Midbrain (tissue), 1 donor: ENCODE measurements around the gene COL23A1.

ENCODE experiments used
- DNase-seq: peaks from one replicate; lab custom pipeline; 2025; lab: John Stamatoyannopoulos, UW

The COL23A1 gene

DNA sequence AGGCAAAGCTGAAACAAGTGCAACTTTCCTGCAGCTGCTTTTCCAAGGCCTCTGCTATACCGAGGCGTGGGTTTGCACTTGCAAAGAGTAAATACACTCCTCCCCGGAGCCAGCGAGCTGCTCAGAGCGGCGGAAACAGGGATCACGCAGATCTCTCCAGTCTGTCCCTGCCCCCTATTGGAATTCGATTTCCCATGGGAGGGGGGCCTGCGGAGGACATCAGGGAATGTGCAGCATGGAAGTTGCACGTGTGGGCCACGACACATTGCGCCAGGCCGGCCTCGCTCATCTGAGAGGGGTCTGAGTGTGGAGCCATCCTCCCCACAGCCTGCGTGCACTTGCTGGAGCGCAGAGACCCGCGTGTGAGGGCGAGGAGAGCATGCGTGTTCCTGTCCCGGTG, 253.3 kb downstream of the COL23A1 start:
- DNase-seq: no peak

DNA sequence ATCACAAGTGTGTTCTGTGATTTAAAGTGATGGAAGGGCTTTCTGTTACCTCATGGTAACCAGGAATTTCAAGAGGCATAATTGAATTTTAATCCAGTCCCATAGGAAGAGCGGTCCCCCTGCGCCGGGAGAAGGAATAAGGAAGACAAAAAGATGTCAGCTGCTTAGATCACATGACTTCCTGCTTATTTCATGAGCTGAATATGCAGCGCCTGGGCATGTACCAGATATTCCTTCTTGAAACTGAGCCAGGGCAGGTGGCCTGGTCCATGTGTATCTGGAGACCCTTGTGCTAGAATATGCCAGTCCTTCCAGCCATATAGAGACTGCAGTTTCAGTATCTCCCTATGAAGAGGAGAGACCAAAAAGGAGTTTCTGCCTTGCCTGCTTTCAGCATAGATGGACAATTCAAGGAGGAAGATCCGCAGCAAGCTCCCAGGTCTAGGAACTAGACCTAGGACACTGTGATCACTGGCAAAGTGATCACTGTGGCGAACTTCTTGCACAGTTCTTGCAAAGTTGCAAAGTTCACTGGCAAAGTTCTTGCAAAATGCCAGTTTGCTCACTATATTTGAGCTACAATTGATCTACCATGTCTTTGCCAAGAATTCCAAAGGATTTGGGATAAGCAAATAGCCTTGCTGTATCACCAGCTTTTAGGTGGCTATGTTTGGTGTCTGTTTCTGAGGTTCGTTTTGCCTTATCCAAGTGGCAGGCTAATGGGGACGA, 254.7 kb downstream of the COL23A1 start:
- no peak for DNase-seq

DNA sequence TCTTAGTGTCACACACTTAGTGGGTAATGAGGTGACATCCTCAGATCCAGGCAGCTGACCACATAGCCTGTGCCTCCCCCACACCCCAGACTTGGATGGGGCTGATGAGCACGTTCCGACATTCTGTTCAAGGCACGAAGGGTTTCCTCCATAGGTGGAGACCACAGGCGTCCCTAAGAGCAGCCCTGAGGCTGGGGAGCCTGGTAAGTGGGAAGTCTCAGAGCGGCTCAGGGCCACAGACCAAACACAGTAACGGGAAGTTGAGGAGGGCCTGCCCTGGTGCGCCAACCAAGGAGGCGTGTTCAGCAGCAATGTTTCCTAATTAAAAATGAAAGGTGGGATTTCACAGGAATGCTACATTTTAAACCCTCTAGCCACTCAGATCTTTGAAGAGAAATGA, 255.3 kb downstream of the COL23A1 start:
- no peak for DNase-seq

DNA sequence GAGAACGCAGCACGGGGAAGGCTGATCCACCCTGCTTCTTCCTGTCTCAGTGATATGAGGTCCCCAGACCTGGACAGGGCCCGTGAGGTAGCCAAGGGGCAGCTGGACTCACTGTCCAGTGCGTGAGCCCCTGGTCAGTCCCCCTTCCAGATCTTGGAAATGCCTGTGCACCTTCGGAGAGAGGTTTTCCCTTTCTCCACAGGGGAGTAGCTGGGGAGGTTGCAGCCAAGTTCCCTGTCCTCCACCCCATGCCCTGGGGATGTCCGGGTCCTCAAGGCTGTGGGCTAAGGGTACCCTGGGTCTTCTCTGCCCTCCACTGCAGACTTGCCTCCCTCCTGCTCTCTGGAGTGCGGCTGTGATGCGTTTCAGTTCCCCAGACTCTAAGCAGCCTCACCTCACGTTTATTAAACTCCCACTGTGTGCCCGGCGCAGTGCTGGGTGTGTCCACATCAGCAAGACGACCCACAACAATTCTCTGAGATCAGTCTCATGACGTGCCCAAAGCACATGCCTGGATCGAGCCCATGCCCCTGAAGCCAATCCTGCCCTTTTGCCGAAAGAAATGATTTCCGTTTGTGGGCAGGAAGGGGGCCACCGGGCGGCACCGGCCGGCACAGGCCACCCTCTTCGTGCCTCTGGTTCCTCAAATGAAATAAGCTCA, 256.2 kb downstream of the COL23A1 start:
- no peak for DNase-seq

DNA sequence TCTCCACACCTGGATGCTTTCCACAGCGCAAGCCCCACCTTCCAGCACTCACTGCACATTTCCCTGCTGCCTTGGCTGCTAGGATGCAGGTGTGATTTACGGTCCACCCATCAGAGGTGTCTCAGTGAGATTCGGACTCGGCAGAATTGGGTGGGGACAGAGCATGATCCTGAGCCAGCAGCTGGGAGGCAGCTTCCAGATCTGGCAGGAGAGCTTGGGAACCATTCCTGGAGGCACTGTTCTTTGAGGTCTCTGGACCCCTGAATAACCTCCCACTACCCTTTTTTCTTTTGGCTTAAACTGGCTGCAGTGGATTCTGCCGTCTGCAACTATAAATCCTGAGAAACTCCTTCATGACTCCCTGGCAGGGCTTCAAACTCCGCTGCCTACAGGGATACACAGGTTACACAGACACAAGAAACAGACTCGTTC, 258.0 kb downstream of the COL23A1 start:
- DNase-seq: no peak

DNA sequence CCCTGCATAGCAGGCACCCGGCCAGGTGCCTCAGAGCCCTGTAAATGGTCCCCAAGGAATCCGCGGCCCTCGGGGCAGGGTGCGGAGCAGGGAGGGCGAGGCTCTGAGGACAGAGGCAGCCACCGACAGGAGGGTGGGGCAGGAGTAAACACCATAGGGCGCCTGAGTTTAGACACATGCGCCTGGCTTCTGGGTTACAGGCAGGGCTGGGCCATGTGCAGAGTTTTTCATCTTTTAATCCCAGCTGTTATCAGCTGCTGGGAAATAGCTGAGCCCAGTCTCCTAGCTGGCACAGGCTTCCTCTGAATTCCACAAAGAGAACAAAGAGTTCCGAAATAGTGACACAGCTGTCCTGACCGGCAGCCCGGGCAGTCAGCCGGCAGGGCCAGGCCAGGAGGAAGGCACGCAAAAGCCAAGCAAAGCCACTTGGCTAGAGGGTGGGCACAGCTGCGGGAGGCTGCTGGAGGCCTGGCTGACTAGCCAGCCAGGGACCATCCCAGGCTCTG, 258.6 kb downstream of the COL23A1 start:
- DNase-seq: peak; percentile 89

DNA sequence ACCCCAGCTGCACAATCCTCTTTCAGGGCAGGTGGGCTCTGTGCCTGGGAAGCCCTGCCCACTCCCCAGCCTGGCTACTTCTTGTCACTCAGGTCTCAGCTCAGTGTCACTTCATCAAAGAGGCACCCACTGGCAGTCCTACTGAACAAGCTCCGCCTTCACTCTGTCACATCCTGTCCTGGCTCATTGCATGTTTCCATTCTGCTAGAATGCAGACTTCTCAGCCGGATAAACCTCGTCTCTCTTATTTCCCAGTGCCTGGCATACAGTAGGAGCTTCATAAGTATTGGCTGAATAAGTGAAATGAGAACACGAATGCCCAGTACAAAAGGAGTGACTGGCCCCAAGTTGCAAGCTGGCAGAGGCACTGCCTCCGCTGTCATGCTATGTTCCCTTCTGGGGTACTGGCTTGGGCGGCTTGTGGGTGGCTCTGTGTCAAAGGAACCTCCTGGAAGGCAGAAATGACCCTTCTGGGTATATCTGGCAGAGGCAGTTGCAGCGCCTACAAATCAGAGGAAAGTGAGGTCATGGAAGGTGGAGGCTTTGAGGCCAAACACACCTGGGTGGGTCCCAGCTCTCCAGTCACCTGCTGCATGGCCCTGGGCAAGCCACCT, 259.3 kb downstream of the COL23A1 start:
- peak; percentile 42 for DNase-seq

GRCh38 chr5:178328826-178329730, 261.1 kb downstream of the COL23A1 start:
- DNase-seq: no peak

DNA sequence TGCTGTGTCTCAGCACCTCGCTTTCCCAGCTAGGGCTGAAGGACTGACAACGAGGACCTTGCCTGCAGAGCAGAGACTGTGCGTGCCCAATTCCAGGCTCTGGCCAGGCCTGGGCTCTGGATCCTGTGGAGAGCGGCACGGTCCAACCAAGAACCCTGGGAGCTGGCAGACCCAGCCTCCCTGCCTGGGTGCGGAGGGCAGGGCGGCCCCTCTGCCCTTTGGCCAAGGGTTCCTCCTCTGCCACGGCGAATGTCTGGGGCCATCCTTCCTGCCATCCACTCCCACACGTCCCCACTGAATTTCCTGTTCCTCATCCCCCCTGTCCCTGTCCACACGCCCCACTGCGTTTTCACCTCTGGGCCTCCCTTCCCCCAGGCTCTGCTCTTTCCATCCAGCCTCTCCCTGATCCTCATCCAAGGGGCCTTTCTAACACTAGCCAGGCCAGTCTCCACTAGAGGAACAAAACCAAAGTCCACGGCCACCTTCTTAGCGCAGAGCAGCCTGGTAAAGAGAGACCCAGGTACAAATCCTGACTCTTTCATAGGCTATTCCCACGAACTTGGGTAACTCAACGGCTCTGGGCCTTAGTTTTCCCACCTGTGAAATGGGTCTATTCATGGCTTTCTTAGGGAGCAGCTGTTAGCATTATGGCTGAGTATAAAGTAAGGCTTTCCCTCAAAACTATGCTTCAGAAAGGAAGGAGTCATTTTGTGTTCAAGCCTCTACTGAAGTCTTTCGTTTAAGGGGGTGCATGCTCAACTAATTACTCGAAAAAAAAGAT, 262.1 kb downstream of the COL23A1 start:
- no peak for DNase-seq

DNA sequence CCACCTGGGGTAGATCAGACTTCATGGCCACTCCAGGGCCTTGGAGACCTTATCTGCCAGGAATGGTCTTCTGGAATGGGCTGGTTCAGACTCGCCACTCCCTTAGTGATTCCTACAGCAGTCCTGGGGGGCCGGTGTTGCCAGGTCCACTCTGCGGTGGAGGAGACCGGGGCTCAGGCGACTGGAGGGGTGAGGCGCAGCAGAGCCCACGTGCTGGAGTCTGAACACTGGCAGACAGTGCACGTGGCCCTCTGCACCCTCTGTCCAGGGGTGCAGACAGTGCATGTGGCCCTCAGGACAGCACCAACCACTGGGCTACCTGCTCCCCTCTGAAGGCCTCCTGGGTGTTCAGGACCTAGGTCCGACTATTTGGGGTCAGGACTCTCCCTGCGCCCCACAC, 262.7 kb downstream of the COL23A1 start:
- DNase-seq: no peak

- no peak for DNase-seq
These were observed 263.8 kb downstream of the COL23A1 start for GRCh38 chr5:178326374-178326715.

DNA sequence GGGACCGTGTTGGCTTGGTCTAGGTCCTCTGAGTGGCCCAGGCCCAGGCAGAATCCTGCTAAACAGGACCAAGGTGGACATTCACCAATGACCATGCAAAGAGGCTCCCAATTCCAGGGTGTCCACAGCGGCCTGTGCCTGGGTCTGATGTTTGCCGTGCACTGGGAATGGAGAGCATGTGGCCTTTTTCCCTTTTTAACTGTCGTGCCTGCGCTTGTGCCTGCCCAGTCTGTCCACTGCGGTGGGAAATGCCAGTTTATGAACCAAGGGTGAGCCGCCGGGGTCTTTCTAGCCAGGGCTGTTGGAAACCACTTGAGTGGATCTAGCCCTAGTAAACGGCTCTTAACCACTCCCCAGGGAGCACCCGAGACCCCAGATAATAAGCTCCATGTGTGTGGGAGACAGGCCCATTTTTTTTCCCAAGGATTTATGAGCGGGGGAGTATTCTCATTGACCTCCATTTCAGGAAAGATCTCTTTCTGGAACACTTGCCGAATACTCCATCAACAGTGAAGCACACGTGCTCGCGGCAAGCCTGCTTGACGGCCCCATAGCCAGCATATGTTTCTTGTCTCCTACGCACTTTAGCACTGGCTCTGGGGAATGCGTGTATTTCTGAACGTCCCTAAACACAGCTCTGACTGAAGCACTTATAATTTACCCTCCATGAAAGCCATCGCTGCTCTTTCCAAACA, 264.4 kb downstream of the COL23A1 start:
- DNase-seq: no peak

DNA sequence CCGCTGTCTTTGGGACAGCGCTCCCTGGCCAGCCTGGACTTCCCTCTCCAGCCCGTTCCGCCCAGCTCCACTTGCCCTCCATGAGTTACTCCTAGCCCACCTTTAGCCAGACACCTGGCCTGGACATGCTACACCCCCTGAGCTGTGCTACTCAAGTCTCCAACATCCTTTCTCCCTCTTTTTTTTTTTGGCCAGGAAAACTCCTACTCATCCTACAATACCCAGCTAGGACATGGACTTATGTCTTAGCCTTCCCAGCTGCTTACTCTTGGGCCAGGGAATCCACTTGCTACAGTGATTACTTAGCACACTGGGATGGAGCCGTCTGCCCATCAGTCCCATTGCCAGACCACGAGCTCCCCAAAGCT, 264.9 kb downstream of the COL23A1 start:
- DNase-seq: no peak

DNA sequence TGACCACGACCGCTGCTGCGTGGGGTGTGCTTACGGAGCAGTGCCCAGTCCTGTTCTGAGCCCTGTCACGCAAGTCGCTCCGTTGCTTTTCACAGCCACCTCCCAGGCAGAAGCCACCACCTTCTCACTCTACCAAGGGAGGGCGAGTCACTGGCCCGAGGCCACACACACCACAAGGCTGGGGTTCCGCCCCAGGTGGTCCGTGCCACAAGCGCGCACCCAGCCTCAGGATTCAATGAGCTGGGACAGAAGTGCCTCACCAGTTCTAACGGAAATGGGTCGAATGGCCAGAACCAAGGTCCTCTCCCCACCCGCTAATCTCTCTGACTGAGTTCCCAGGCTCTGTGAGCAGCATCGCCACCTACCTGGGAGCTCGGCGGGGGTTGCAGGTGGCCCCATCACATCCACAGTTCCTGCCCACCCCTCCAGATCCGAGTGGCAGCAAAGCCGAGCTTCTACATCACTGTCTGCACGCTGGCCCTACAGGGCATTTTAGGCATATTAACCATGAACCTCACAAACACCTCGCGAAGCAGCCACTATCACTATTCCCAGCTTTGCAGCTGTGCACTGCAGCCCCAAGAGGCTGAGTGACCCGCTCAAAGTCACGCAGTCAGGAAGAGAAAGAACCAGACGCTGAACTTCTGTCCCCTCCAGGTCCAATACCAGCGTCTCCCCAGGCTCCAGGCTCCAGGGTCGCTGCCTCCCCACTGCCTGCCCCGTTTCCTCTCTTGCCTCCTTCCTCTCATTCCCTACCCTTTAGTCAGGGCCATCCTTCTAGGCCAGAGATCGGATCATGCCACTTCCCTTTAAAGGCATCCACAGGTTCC, 265.5 kb downstream of the COL23A1 start:
- no peak for DNase-seq

DNA sequence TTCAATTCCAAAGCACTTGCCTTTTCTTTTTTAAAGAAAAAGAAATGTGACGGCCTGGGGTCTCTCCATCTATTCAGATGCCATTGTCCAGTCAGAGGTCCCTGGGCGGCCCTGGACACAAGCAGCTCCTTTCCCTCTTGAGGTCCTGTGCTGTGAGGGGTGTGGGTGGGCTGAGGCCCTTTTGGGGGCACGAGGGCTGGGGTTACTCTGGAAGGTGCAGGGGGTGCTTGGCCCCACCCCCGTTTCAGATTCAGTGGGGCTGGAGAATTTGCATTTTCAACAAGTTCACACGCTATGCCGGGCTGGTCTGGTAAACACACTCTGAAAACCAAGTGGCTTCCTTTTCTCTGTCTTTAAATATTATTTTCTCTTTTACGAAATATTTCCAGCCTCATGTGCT, 266.2 kb downstream of the COL23A1 start:
- no peak for DNase-seq

DNA sequence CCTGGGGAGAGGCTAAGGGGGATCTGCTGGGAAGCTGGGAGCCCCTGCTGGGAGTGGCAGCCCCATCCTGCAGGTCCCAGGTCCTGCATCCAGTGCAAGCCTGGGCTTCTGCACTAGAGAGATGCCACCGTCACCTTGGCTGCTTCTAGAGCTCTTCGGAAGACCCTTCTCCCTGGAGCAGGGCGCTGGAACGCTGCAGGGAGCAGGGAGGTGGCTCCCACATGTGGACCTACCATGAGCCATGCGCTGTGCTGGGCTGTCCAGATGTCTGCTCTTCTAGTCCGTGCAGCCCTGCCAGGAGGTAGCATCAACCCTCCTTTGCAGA, 266.7 kb downstream of the COL23A1 start:
- DNase-seq: no peak

- DNase-seq: no peak
These were observed 267.3 kb downstream of the COL23A1 start for GRCh38 chr5:178322736-178323540.

DNA sequence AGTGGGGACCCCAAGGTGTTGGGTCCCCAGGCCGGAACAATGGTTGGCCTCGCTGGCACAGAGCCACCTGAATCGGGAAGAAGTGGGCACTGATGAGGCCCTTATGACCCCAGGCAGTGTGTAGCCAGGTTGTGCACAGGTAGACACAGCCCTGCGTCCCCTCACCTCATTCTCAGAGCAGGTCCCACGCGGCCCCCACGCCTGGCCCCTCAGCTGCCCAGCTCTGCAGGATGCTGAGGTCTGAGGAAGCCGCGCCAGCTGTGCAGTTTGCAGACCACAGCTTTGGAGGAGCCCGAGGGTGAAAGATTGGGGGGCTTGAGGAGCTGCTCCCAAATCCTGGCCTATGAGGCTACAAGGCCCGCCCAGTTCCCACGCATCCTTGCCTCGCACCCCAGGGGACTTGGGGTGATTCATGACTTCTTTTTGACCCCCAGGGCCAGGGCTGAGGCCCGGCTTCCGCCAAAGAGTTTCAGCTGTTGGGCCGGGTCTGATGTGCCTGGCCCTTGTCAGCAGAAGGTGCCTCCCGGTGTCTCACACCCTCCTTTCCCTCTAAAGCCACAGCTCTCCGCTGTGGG, 269.8 kb downstream of the COL23A1 start:
- no peak for DNase-seq

DNA sequence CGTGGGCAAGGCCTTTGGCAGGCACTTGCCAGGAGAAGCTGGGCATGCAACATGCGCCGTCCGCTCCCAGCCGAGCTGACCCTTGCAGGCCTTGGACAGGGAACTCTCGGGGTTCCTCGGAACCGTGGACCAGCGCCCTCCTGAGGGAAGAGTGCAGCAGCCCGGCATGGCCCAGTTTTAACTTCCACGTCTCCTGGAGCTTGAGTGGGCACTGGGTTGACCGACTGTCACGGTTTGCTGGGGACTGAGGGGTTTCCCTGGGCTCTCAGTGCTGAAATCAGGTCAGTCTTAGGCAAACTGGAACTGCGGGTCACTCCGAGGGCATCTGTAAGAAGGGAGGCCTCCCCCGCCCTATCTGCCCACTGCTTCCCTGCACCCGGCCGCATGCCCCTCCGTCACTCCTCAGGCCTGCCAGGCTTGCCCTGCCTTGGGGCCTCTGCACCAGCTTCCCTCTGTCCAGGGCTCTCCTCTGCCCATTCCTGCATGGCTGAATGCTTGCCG, 270.6 kb downstream of the COL23A1 start:
- no peak for DNase-seq
